ENCODE results near the gene TTC7B.

The TTC7B gene

DNA sequence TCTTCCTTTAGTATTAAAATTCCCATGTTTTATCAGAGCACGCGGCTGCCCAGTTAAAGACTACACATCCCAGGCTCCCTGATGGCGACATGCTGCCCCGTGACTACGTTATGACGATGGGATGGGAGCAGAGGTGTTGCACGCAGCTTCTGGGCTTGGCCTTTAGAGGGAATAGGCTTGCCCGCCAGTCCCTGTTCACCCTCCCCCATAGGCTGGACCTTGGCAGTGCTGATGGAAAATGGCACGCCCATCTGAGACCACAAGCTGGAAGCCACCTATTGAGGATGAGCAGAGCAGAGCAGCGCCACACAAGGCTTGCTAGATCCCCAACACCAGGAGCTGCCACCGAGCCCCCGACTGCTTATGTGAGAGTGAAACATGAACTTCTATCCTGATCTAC, 24.7 kb downstream of the TTC7B start:
- Histone ChIP-seq H3K4me1 (ENCODE audit: control insufficient read depth in 5 of 5, insufficient read depth in 5 of 5, low read length in 5 of 5) (peaks cover 3 to 16% (median 14%) of the 10 kb centered on the region in 5 donors), H3K27ac (ENCODE audit: low read depth, low read length) (no peak overlapping the region), H3K27me3 (ENCODE audit: control insufficient read depth in 5 of 5, insufficient read depth in 4 of 5, low read length in 5 of 5) (no peaks in the 10 kb centered on the region), H3K36me3 (ENCODE audit: control insufficient read depth in 5 of 5, insufficient read depth in 5 of 5, low read length in 5 of 5) (no peaks in the 10 kb centered on the region), H3K4me3 (ENCODE audit: low read depth in 1 of 5, low read length in 5 of 5) (no peak overlapping the region), H3K9me3 (ENCODE audit: control insufficient read depth in 5 of 5, low read length in 5 of 5) (no peaks in the 10 kb centered on the region), H3K9ac (ENCODE audit: low read length in 5 of 5) (no peak overlapping the region)

GRCh38 chr14:90788031-90788430, 28.2 kb downstream of the TTC7B start:
- Histone ChIP-seq H3K4me1 (ENCODE audit: control insufficient read depth in 5 of 5, insufficient read depth in 5 of 5, low read length in 5 of 5) (peaks cover 0 to 10% (median 0%) of the 10 kb centered on the region in 5 donors), H3K9ac (ENCODE audit: low read length in 5 of 5) (no peak overlapping the region), H3K9me3 (ENCODE audit: control insufficient read depth in 5 of 5, low read length in 5 of 5) (no peaks in the 10 kb centered on the region), H3K36me3 (ENCODE audit: control insufficient read depth in 5 of 5, insufficient read depth in 5 of 5, low read length in 5 of 5) (peaks cover 0 to 16% (median 10%) of the 10 kb centered on the region in 5 donors), H3K27me3 (ENCODE audit: control insufficient read depth in 5 of 5, insufficient read depth in 4 of 5, low read length in 5 of 5) (no peaks in the 10 kb centered on the region), H3K4me3 (ENCODE audit: low read depth in 1 of 5, low read length in 5 of 5) (no peak overlapping the region), H3K27ac (ENCODE audit: low read depth, low read length) (no peak overlapping the region)

DNA sequence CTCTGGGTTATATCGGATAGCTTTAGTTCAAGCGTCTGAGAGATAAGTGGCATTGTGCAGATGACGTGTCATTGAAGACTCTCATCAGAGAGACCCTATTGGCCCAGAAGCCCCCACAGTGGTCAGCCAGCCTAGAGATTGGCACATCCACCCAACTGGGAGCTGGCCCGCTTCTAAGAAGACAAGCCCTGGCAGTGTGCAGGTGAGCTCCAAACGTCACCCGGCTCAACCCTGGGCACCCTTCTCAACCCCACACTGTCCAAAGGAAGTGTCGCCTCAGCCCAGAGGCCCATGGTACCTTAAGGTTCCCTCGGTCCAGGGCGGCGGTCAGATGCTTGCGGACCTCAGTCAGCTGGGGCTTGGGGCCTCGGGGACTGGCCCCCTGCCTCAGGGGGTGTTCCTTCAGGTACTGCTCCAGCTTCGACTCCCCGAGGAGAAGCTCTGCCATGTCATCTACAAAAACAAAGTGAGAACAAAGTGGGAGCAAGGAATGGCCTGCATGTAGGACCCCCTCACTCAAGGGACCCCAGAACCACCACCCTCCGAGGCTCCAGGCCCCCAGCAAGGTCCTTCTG, 30.3 kb downstream of the TTC7B start:
- no peak overlapping the region for H3K27ac ChIP-seq (ENCODE audit: low read depth, low read length)
- no peak overlapping the region for H3K9ac ChIP-seq (ENCODE audit: low read length in 5 of 5)
- no peaks in the 10 kb centered on the region for H3K27me3 ChIP-seq (ENCODE audit: control insufficient read depth in 5 of 5, insufficient read depth in 4 of 5, low read length in 5 of 5)
- H3K4me1 ChIP-seq (ENCODE audit: control insufficient read depth in 5 of 5, insufficient read depth in 5 of 5, low read length in 5 of 5) = peaks cover 0 to 10% (median 0%) of the 10 kb centered on the region in 5 donors
- no peak overlapping the region for H3K4me3 ChIP-seq (ENCODE audit: low read depth in 1 of 5, low read length in 5 of 5)
- H3K9me3 ChIP-seq (ENCODE audit: control insufficient read depth in 5 of 5, low read length in 5 of 5) = no peaks in the 10 kb centered on the region
- H3K36me3 ChIP-seq (ENCODE audit: control insufficient read depth in 5 of 5, insufficient read depth in 5 of 5, low read length in 5 of 5) = peaks cover 2 to 29% (median 22%) of the 10 kb centered on the region in 5 donors

GRCh38 chr14:90785471-90785870, 30.8 kb downstream of the TTC7B start:
- peaks cover 0 to 10% (median 2%) of the 10 kb centered on the region in 5 donors for H3K4me1 ChIP-seq (ENCODE audit: control insufficient read depth in 5 of 5, insufficient read depth in 5 of 5, low read length in 5 of 5)
- no peak overlapping the region for H3K9ac ChIP-seq (ENCODE audit: low read length in 5 of 5)
- H3K36me3 ChIP-seq (ENCODE audit: control insufficient read depth in 5 of 5, insufficient read depth in 5 of 5, low read length in 5 of 5) = peaks cover 3 to 34% (median 25%) of the 10 kb centered on the region in 5 donors
- H3K27me3 ChIP-seq (ENCODE audit: control insufficient read depth in 5 of 5, insufficient read depth in 4 of 5, low read length in 5 of 5) = no peaks in the 10 kb centered on the region
- no peaks in the 10 kb centered on the region for H3K9me3 ChIP-seq (ENCODE audit: control insufficient read depth in 5 of 5, low read length in 5 of 5)
- no peak overlapping the region for H3K27ac ChIP-seq (ENCODE audit: low read depth, low read length)
- H3K4me3 ChIP-seq (ENCODE audit: low read depth in 1 of 5, low read length in 5 of 5) = no peak overlapping the region

- no peak overlapping the region for H3K9ac ChIP-seq (ENCODE audit: low read length in 5 of 5)
- no peaks in the 10 kb centered on the region for H3K9me3 ChIP-seq (ENCODE audit: control insufficient read depth in 5 of 5, low read length in 5 of 5)
- no peaks in the 10 kb centered on the region for H3K27me3 ChIP-seq (ENCODE audit: control insufficient read depth in 5 of 5, insufficient read depth in 4 of 5, low read length in 5 of 5)
- H3K4me3 ChIP-seq (ENCODE audit: low read depth in 1 of 5, low read length in 5 of 5) = no peak overlapping the region
- H3K27ac ChIP-seq (ENCODE audit: low read depth, low read length) = no peak overlapping the region
- H3K36me3 ChIP-seq (ENCODE audit: control insufficient read depth in 5 of 5, insufficient read depth in 5 of 5, low read length in 5 of 5) = peaks cover 3 to 38% (median 26%) of the 10 kb centered on the region in 5 donors
- H3K4me1 ChIP-seq (ENCODE audit: control insufficient read depth in 5 of 5, insufficient read depth in 5 of 5, low read length in 5 of 5) = peaks cover 0 to 10% (median 3%) of the 10 kb centered on the region in 5 donors
These were observed 31.5 kb downstream of the TTC7B start for GRCh38 chr14:90784621-90785270.

DNA sequence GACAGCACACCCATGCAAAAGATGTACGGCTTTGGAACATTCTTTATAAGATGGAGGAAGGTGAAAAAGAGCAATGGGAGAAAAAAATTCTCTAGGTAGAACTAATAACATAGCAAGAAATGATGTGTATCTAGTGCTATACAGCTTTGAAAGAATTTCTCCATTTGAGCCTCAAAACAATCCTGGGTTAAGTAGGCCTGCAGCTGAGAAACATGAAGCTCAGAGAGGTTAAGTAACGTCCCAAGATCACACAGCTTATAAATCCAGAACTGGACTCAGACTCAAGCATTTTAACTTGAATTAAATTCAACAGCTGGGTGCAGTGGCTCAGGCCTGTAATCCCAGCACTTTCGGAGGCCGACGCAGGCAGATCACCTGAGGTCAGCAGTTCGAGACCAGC, 32.9 kb downstream of the TTC7B start:
- H3K36me3 ChIP-seq (ENCODE audit: control insufficient read depth in 5 of 5, insufficient read depth in 5 of 5, low read length in 5 of 5) = peaks cover 5 to 50% (median 34%) of the 10 kb centered on the region in 5 donors
- no peak overlapping the region for H3K27ac ChIP-seq (ENCODE audit: low read depth, low read length)
- H3K9ac ChIP-seq (ENCODE audit: low read length in 5 of 5) = no peak overlapping the region
- H3K4me3 ChIP-seq (ENCODE audit: low read depth in 1 of 5, low read length in 5 of 5) = no peak overlapping the region
- no peaks in the 10 kb centered on the region for H3K9me3 ChIP-seq (ENCODE audit: control insufficient read depth in 5 of 5, low read length in 5 of 5)
- peaks cover 0 to 10% (median 3%) of the 10 kb centered on the region in 5 donors for H3K4me1 ChIP-seq (ENCODE audit: control insufficient read depth in 5 of 5, insufficient read depth in 5 of 5, low read length in 5 of 5)
- no peaks in the 10 kb centered on the region for H3K27me3 ChIP-seq (ENCODE audit: control insufficient read depth in 5 of 5, insufficient read depth in 4 of 5, low read length in 5 of 5)

- H3K9ac ChIP-seq (ENCODE audit: low read length in 5 of 5) = no peak overlapping the region
- peaks cover 0 to 10% (median 3%) of the 10 kb centered on the region in 5 donors for H3K4me1 ChIP-seq (ENCODE audit: control insufficient read depth in 5 of 5, insufficient read depth in 5 of 5, low read length in 5 of 5)
- no peaks in the 10 kb centered on the region for H3K9me3 ChIP-seq (ENCODE audit: control insufficient read depth in 5 of 5, low read length in 5 of 5)
- H3K36me3 ChIP-seq (ENCODE audit: control insufficient read depth in 5 of 5, insufficient read depth in 5 of 5, low read length in 5 of 5) = peaks cover 5 to 53% (median 35%) of the 10 kb centered on the region in 5 donors
- H3K27me3 ChIP-seq (ENCODE audit: control insufficient read depth in 5 of 5, insufficient read depth in 4 of 5, low read length in 5 of 5) = no peaks in the 10 kb centered on the region
- H3K27ac ChIP-seq (ENCODE audit: low read depth, low read length) = no peak overlapping the region
- H3K4me3 ChIP-seq (ENCODE audit: low read depth in 1 of 5, low read length in 5 of 5) = no peak overlapping the region
These were observed 33.3 kb downstream of the TTC7B start for GRCh38 chr14:90782892-90783291.

DNA sequence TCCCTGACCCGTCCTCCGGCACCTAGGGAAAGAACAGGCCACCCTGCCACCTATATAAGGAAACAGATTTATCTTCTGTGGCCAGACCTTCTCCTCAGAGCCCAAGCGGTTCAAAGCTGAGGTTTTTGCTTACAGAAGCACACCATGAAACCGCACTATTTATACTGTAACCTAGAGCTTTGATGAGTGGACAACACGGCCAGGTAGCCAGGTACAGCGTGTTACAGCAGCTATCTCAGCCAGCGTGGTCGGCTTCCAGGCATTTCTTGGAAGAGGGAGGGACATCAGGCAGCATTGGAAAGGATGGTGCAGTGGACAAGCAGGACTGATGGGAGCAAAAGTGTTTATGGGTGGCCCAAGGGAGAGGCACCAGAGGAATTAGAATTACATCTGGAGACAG, 34.4 kb downstream of the TTC7B start:
- peaks cover 5 to 60% (median 37%) of the 10 kb centered on the region in 5 donors for H3K36me3 ChIP-seq (ENCODE audit: control insufficient read depth in 5 of 5, insufficient read depth in 5 of 5, low read length in 5 of 5)
- no peak overlapping the region for H3K9ac ChIP-seq (ENCODE audit: low read length in 5 of 5)
- no peak overlapping the region for H3K4me3 ChIP-seq (ENCODE audit: low read depth in 1 of 5, low read length in 5 of 5)
- no peak overlapping the region for H3K27ac ChIP-seq (ENCODE audit: low read depth, low read length)
- H3K9me3 ChIP-seq (ENCODE audit: control insufficient read depth in 5 of 5, low read length in 5 of 5) = no peaks in the 10 kb centered on the region
- no peaks in the 10 kb centered on the region for H3K27me3 ChIP-seq (ENCODE audit: control insufficient read depth in 5 of 5, insufficient read depth in 4 of 5, low read length in 5 of 5)
- peaks cover 0 to 17% (median 5%) of the 10 kb centered on the region in 5 donors for H3K4me1 ChIP-seq (ENCODE audit: control insufficient read depth in 5 of 5, insufficient read depth in 5 of 5, low read length in 5 of 5)

GRCh38 chr14:90781344-90781761, 34.9 kb downstream of the TTC7B start:
- peaks cover 5 to 61% (median 41%) of the 10 kb centered on the region in 5 donors for H3K36me3 ChIP-seq (ENCODE audit: control insufficient read depth in 5 of 5, insufficient read depth in 5 of 5, low read length in 5 of 5)

DNA sequence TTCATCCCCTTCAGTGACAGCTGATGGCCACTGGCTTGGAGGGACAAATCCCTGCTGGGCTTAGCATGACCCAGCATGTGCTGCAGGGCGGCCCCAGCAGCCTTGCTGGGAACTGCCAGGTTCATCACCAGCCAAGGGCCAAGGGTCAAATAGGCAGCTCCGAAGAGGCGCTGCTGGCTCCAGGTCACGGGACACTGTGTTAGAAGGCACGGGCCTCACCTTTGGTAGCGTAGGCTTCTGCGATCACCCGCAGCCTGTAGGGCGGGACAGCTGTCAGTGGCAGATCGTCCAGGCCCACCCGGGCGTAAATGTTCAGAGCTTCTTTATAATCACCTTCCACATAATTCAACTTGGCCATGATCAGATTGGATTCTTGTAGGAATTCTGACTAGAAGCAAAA, 35.7 kb downstream of the TTC7B start:
- Histone ChIP-seq H3K27ac (ENCODE audit: low read depth, low read length) (no peak overlapping the region), H3K4me1 (ENCODE audit: control insufficient read depth in 5 of 5, insufficient read depth in 5 of 5, low read length in 5 of 5) (peaks cover 0 to 11% (median 4%) of the 10 kb centered on the region in 5 donors), H3K9me3 (ENCODE audit: control insufficient read depth in 5 of 5, low read length in 5 of 5) (no peaks in the 10 kb centered on the region), H3K4me3 (ENCODE audit: low read depth in 1 of 5, low read length in 5 of 5) (no peak overlapping the region), H3K27me3 (ENCODE audit: control insufficient read depth in 5 of 5, insufficient read depth in 4 of 5, low read length in 5 of 5) (no peaks in the 10 kb centered on the region), H3K9ac (ENCODE audit: low read length in 5 of 5) (no peak overlapping the region), H3K36me3 (ENCODE audit: control insufficient read depth in 5 of 5, insufficient read depth in 5 of 5, low read length in 5 of 5) (peaks cover 5 to 62% (median 41%) of the 10 kb centered on the region in 5 donors)

More at GRCh38 chr14:90781344-90781761, 34.9 kb downstream of the TTC7B start:
- Histone ChIP-seq H3K9me3 (ENCODE audit: control insufficient read depth in 5 of 5, low read length in 5 of 5) (no peaks in the 10 kb centered on the region), H3K4me3 (ENCODE audit: low read depth in 1 of 5, low read length in 5 of 5) (no peak overlapping the region), H3K4me1 (ENCODE audit: control insufficient read depth in 5 of 5, insufficient read depth in 5 of 5, low read length in 5 of 5) (peaks cover 0 to 17% (median 5%) of the 10 kb centered on the region in 5 donors), H3K9ac (ENCODE audit: low read length in 5 of 5) (no peak overlapping the region), H3K27me3 (ENCODE audit: control insufficient read depth in 5 of 5, insufficient read depth in 4 of 5, low read length in 5 of 5) (no peaks in the 10 kb centered on the region), H3K27ac (ENCODE audit: low read depth, low read length) (no peak overlapping the region)
